Effector memory CD8-positive, alpha-beta T cell (primary cell): Measurements from ENCODE around the gene TMC8.
A peak's percentile ranks its signal among the peaks of the same experiment; 100 is the strongest.
"Not testable (repeated sequence)": the region's sequence is repeated elsewhere in the genome, so short reads cannot be mapped to it uniquely, and the experiment has no call there.

Experiments
- ATAC-seq: fragments of 150-1000 bp; cut with Tn5 transposase; replicated peaks from 2 replicates; pipeline ENCODE4 v1.10.0; 2021; ENCODE audit warnings: mild to moderate bottlenecking, moderate library complexity
- DNase-seq, 3 experiments: peaks; one replicate each; pipeline ENCODE4 v3.0.0; 2021
- H3K27ac Mint-ChIP-seq, 2 donors: one replicate each; pipeline ENCODE4 v1.8.0; 2022; ENCODE audit warnings: mild to moderate bottlenecking in 2 of 2, mixed read lengths in 2 of 2, moderate library complexity in 2 of 2
- H3K27me3 Mint-ChIP-seq, 2 donors: one replicate each; pipeline ENCODE4 v1.8.0; 2022; ENCODE audit warnings: mixed read lengths in 2 of 2
- H3K36me3 Mint-ChIP-seq: one replicate; pipeline ENCODE4 v1.8.0; 2022; ENCODE audit warnings: mild to moderate bottlenecking, moderate library complexity, mixed read lengths; ENCODE audit not compliant: insufficient read depth
- H3K4me1 Mint-ChIP-seq, 2 donors: one replicate each; pipeline ENCODE4 v1.8.0; 2022; ENCODE audit warnings: low read depth in 2 of 2, mixed read lengths in 2 of 2
- H3K4me3 Mint-ChIP-seq, 2 donors: one replicate each; pipeline ENCODE4 v1.8.0; 2022; ENCODE audit warnings: mild to moderate bottlenecking in 2 of 2, mixed read lengths in 2 of 2, moderate library complexity in 2 of 2
- H3K9me3 Mint-ChIP-seq, 2 donors: one replicate each; pipeline ENCODE4 v1.8.0; 2022; ENCODE audit warnings: mixed read lengths in 2 of 2

The TMC8 gene

DNA sequence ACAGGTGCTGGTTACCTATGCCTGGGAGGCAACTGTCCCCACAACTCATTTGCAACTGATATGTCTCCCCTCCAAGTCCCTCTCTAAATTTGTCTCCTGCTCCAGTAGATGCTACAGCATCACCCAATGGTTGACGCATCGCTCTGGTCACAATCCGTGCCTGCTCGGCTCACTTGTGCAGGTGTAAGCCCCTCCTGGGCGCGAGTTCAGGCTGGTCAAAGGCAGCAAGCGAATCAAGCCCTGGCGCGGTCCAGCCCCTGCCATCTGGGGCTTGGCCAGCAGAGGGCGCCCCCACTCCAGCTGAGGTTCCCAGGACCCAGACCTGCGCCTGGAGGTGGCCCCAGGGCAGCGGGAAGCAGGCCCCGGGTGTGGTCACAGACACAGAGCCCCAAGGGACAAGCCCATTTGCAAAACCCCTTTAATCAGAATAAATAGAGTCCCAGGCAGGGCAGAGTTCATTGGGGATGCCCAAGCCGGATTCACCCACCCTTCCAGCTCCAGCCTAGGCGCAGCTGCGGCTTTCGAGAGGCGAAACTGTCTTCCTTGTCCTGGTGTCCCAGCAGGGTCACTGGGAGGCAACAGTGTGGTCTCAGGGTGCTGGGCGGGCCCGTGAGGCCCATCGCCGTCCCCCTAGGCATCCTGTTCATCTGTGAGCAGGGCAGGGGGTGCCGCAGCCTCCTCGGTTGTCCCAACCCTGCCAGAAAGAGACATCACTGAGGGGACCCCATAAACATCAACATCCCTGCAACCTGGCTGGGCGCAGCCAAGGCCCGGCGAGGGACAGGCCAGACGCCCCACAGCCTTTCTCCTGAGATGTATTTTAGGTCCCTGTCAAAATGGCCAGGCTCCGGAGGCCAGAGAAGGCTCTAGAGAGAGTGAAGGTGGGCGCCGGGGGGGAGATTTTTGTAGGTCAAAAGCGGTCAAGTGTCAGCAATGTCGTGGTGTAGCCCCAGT, 17.8 kb upstream of the TMC8 start:
- Mint-ChIP-seq H3K9me3 (no peaks in the 10 kb centered on the region), H3K27ac (peak overlapping the region; percentile 88 to 93), H3K36me3 (peaks cover 85% of the 10 kb centered on the region), H3K4me1 (peaks cover 30 to 46% of the 10 kb centered on the region in 2 donors), H3K4me3 (peak overlapping the region; percentile 41 to 45), H3K27me3 (no peaks in the 10 kb centered on the region)
- DNase-seq (peak; percentile 77 to 83 (median 81)), ATAC-seq (peak; percentile 74)

- Mint-ChIP-seq H3K27ac (peak overlapping the region; percentile 88 to 93), H3K4me1 (peaks cover 30 to 45% of the 10 kb centered on the region in 2 donors), H3K36me3 (peaks cover 93% of the 10 kb centered on the region), H3K27me3 (no peaks in the 10 kb centered on the region), H3K9me3 (no peaks in the 10 kb centered on the region), H3K4me3 (peak overlapping the region; percentile 21 to 41)
- DNase-seq (no peak), ATAC-seq (peak; percentile 73)
Observed at GRCh38 chr17:78113804-78114785, 16.5 kb upstream of the TMC8 start.

DNA sequence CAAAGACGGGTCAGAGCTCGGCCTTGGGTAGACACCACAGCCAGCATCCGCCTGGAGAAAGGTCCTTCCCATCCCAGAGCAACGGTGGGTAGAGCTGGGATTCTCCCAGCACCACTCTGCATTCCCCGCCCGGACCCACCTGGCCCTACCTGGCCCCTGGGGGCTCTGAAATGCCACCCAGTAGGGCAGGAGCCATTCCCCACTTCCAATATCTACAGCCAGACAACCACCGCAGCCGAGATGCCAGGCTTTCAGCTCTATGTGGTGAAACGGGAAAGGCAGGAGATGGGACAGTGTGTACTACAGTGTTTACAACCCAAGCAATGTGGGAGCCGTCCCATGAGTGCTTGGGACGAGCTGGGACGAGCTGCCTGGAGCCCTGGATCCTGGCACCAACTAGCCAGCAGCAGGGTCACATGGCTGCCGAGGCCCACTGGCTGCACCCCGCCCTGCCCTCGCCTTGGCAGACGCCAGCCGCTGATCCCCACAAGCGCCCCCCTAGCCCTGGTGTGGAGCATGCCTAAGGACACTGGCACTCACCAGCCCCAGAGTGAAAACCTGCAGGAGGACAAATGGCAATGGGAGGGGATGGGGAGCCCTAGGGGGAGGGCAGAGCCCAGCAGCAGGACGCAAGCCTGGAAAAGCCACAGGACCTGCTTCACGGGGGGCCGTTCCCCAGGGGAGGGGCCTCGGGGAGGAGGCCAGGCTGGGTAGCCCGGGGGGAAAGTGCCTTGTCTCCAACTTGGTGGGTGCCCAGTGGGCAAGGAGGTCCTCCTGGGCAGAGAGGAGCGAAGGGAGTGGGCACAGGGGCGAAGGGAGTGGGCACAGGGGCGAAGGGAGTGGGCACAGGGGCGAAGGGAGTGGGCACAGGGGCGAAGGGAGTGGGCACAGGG, 15.5 kb upstream of the TMC8 start:
- Mint-ChIP-seq H3K9me3 (no peaks in the 10 kb centered on the region), H3K36me3 (peaks cover 90% of the 10 kb centered on the region), H3K4me3 (peak overlapping the region in 1 of 2 donors; percentile 41)

GRCh38 chr17:78115803-78116202, 14.8 kb upstream of the TMC8 start:
- not testable (repeated sequence) for H3K4me3 Mint-ChIP-seq, H3K27ac Mint-ChIP-seq, DNase-seq, H3K27me3 Mint-ChIP-seq, H3K9me3 Mint-ChIP-seq, ATAC-seq
- H3K36me3 Mint-ChIP-seq = peaks cover 90% of the 10 kb centered on the region
- H3K4me1 Mint-ChIP-seq = peaks cover 34 to 47% of the 10 kb centered on the region in 2 donors

More for the DNA sequence above, 15.5 kb upstream of the TMC8 start:
- Mint-ChIP-seq H3K4me1 (peaks cover 30 to 45% of the 10 kb centered on the region in 2 donors), H3K27ac (peak overlapping the region; percentile 88 to 93), H3K27me3 (no peaks in the 10 kb centered on the region)
- DNase-seq (no peak), ATAC-seq (no peak)

DNA sequence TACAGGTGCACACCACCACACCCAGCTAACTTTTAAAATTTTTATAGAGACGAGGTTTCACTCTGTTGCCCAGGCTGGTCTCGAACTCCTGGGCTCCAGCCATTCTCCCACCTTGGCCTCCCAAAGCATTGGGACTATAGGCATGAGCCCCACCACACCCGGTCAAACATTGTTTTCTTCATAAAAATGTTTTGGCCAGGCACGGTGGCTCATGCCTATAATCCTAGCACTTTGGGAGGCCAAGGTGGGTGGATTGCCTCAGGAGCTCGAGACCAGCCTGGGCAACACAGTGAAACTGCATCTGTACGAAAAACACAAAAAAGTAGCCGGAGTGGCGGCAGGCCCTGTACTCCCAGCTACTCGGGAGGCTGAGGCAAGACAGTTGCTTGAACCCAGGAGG, 14.2 kb upstream of the TMC8 start:
- ATAC-seq (no peak), DNase-seq (no peak)
- H3K4me1 Mint-ChIP-seq = peaks cover 40 to 49% of the 10 kb centered on the region in 2 donors
- peak overlapping the region in 1 of 2 donors; percentile 86 for H3K27ac Mint-ChIP-seq
- no peak overlapping the region for H3K4me3 Mint-ChIP-seq
- H3K27me3 Mint-ChIP-seq = no peaks in the 10 kb centered on the region
- peaks cover 90% of the 10 kb centered on the region for H3K36me3 Mint-ChIP-seq
- no peaks in the 10 kb centered on the region for H3K9me3 Mint-ChIP-seq

DNA sequence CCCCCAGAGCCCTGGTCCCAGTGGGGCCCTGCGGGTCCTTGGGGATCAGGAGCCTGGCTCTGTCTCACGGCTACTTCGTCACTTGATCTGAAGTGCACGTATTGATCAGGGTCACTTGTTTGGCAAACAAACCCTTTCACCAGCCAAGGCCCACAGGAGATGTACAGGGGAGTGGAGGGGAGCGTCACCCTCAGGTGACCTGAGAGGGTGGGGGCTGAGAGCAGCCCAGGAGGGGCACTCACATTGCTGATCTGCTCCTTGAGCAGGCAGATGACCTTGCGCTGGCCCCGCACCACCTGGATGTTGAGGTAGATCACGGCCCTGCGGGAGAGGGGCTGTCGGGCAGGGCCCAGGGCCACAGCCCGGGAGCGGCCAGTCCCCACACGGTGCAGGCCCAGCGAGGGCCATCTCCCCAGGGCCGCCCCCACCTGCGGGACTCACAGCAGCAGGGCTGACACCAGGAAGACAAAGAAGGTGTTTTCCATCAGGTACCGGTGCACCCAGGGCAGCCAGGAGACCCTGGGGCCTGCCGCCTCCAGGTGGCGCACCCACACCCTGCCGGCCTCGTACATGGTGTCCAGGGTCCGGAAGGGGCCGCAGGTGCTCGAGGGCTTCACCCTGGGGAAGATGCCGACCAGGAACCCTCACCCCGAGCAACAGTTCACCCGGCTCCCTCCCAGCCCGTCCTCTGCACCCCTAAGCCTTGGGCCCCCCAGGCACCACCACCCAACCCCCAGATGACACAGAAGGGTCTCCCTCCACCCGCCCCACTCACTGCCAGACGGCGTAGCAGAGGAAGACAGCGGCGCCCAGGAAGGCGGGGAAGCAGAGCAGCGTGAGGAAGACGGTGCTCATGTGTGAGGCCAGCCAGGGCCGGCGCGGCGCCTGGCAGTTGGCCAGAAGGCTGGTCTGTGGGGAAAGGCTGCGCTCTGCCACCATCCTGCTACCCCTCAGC, 13.3 kb upstream of the TMC8 start:
- no peaks in the 10 kb centered on the region for H3K27me3 Mint-ChIP-seq
- H3K36me3 Mint-ChIP-seq = peaks cover 93% of the 10 kb centered on the region
- DNase-seq = no peak
- no peaks in the 10 kb centered on the region for H3K9me3 Mint-ChIP-seq
- peaks cover 49 to 58% of the 10 kb centered on the region in 2 donors for H3K4me1 Mint-ChIP-seq
- no peak for ATAC-seq
- peak overlapping the region; percentile 44 to 86 for H3K27ac Mint-ChIP-seq
- peak overlapping the region in 1 of 2 donors; percentile 25 for H3K4me3 Mint-ChIP-seq

DNA sequence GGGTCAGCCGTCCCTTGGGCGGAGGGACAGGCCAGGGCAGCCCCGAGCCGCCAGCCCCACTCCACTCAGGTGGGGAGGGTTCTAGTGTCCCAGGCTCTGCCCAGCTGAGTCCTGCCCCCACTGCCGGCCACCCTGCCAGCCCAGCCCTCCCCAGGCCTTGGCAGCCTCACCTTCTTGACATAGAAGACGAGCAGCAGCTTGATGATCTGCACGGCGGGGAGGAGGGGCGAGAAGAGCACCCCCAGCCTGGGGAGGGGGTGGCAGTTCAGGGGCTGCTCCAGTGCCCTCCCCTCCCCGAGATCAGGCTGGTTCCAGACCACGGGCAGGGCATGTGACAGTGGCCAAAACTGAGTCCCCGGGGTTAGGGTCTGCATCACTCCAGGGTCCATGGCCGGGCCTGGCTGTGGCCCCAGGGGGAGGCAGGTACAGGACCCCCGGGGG, 11.8 kb upstream of the TMC8 start:
- no peak overlapping the region for H3K4me3 Mint-ChIP-seq
- H3K27ac Mint-ChIP-seq = no peak overlapping the region
- no peaks in the 10 kb centered on the region for H3K27me3 Mint-ChIP-seq
- H3K36me3 Mint-ChIP-seq = peaks cover 93% of the 10 kb centered on the region
- DNase-seq = no peak
- ATAC-seq = no peak
- no peaks in the 10 kb centered on the region for H3K9me3 Mint-ChIP-seq
- H3K4me1 Mint-ChIP-seq = peaks cover 51 to 60% of the 10 kb centered on the region in 2 donors

DNA sequence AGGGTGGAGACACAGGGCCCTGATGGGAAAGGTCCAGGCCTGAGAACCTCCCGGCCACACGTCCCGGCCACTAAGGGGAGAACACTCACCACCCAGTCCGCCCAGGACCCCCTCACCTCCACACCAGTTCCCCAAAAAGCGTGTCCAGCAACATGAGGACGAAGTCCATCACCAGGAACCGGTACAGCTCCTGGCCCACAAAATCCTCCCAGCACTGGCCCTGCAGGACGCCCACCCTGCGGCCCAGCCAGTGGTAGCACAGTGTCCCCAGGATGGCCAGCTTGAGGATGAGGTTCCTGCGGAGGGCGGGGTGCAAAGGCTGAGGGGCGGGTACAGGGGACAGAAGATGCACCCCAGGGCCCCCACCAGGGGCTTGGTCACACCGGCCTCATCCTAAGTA, 10.0 kb upstream of the TMC8 start:
- DNase-seq (no peak), ATAC-seq (no peak)
- H3K27ac Mint-ChIP-seq = peak overlapping the region; percentile 91 to 95
- peak overlapping the region; percentile 83 to 86 for H3K4me3 Mint-ChIP-seq
- H3K4me1 Mint-ChIP-seq = peaks cover 44 to 52% of the 10 kb centered on the region in 2 donors
- no peaks in the 10 kb centered on the region for H3K9me3 Mint-ChIP-seq
- no peaks in the 10 kb centered on the region for H3K27me3 Mint-ChIP-seq
- peaks cover 95% of the 10 kb centered on the region for H3K36me3 Mint-ChIP-seq

DNA sequence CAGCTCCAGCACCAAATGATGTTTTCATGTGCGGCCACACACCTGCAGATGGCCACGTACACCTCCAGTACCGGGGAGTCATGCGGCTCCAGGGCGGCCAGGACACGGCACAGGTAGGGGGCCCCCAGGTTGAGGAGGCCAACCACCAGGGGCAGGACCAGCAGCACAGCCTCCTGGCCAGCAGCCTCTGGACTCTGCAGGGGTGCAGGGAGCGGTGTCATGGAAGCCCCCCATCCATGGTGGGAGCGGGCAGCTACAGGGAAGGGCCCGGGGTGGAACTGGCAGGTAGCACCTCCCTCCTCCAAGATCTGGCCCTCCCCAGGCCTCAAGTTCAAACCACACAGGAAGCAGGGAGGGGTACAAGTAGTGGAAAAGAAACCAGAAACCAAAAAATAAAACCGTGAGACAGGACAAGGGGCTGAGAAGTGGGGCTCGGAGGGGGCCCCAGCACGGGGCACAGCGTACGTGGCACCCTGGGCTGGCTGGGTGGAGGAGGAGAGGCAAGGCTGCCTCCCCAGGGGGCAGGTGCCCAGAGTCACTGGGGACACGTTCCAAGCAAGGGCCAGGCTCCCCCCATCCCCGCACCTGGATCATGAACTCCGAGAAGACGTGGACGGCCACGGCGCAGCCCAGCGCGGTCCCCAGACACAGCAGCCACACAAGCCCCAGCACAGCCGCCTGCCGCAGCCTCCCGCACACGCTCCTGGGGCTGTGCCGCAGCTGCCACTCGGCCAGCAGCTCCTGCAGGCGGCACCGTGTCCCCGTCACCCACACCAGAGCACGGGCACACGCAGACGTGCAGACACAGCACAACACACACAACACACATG, 9.4 kb upstream of the TMC8 start:
- ATAC-seq (peak; percentile 77), DNase-seq (peak; percentile 56 to 60 (median 57))
- Mint-ChIP-seq H3K36me3 (peaks cover 96% of the 10 kb centered on the region), H3K4me1 (peaks cover 44 to 54% of the 10 kb centered on the region in 2 donors), H3K9me3 (no peaks in the 10 kb centered on the region), H3K27ac (peak overlapping the region; percentile 91 to 95), H3K4me3 (peak overlapping the region; percentile 83 to 86), H3K27me3 (no peaks in the 10 kb centered on the region)

DNA sequence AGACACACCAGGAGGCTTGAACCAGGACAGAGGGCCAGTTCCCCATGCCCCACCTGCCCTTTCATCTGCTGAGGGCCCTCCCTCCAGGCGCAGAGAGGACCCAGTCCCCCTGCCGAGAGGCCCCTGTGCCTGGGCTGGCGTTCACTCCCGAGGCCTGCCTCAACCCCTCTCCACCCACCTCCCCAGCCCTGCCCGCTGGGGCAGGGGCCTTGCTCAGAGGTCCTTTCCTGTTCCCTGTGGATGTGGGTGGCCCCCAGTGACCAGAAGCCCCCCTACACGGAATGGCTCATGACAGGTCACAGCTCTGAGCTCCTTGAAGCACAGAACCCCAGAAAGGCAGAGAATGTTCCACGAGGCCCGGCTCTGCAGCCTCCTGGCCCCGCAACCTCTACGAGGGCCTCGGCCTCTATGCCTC, 8.8 kb upstream of the TMC8 start:
- no peaks in the 10 kb centered on the region for H3K27me3 Mint-ChIP-seq
- DNase-seq (no peak), ATAC-seq (peak; percentile 0)
- peaks cover 48 to 57% of the 10 kb centered on the region in 2 donors for H3K4me1 Mint-ChIP-seq
- H3K9me3 Mint-ChIP-seq = no peaks in the 10 kb centered on the region
- peak overlapping the region; percentile 91 to 95 for H3K27ac Mint-ChIP-seq
- peak overlapping the region; percentile 83 to 86 for H3K4me3 Mint-ChIP-seq
- peaks cover 97% of the 10 kb centered on the region for H3K36me3 Mint-ChIP-seq
